ENCODE data around the gene CCDC34.

DNA sequence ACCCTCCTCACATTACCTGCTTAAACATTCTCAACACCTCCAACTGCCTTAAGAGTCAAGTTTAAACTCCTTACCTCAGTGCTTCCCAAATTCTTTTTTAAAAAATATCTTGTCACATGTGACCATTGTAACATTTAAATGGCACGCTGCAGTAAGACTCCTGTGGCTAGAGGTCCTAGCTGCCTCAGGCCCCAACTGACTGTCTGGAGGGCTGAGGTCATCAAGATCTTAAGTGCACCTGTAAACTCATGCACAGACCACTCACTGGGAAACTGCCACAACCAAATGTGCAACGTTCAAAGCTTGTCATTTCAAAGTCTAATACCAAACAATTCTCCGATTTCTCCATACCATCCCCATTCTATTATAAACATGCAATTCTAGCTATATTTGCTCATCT lies 16.4 kb upstream of the CCDC34 start:
- TF ChIP-seq, protein P1, sequence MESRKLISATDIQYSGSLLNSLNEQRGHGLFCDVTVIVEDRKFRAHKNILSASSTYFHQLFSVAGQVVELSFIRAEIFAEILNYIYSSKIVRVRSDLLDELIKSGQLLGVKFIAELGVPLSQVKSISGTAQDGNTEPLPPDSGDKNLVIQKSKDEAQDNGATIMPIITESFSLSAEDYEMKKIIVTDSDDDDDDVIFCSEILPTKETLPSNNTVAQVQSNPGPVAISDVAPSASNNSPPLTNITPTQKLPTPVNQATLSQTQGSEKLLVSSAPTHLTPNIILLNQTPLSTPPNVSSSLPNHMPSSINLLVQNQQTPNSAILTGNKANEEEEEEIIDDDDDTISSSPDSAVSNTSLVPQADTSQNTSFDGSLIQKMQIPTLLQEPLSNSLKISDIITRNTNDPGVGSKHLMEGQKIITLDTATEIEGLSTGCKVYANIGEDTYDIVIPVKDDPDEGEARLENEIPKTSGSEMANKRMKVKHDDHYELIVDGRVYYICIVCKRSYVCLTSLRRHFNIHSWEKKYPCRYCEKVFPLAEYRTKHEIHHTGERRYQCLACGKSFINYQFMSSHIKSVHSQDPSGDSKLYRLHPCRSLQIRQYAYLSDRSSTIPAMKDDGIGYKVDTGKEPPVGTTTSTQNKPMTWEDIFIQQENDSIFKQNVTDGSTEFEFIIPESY (IDR thresholded peaks at IDR 0.05) = no peak
- TF ChIP-seq TAF1 (conservative IDR thresholded peaks at IDR 0.05) = no peak
- no peak for TF ChIP-seq CTCF (IDR thresholded peaks at IDR 0.05; ENCODE audit: low read depth, low read length, missing input control)
- no peak for TF ChIP-seq SP1 (IDR thresholded peaks at IDR 0.05)
- no peak for TF ChIP-seq EGR1 (IDR thresholded peaks at IDR 0.05; ENCODE audit: low read depth in 2 of 2)
- no peak for TF ChIP-seq NR2F2 (IDR thresholded peaks at IDR 0.05)
- no peak for TF ChIP-seq YY1 (IDR thresholded peaks at IDR 0.05)
- TF ChIP-seq REST (IDR thresholded peaks at IDR 0.05) = no peak
- no peak for TF ChIP-seq RAD21 (IDR thresholded peaks at IDR 0.05)
- no peak for TF ChIP-seq JUND (IDR thresholded peaks at IDR 0.05)

Measured in liver (tissue), 3 donors.